Vagina (tissue), 2 donors: ENCODE measurements around the gene FAM78A.

Experiments
- POLR2A ChIP-seq, 2 donors: fragments of 450-650 bp; IDR thresholded peaks; one replicate each; pipeline ENCODE4 v1.6.1; 2017; ENCODE audit warnings: antibody characterized with exemption in 2 of 2, mild to moderate bottlenecking in 2 of 2, moderate library complexity in 2 of 2
- POLR2AphosphoS5 ChIP-seq, 2 donors: sonication (generic); formaldehyde crosslinking; IDR thresholded peaks; one replicate each; pipeline ENCODE4 v1.9.0; 2017; ENCODE audit warnings: antibody characterized with exemption in 2 of 2, mild to moderate bottlenecking in 2 of 2, low read depth in 1 of 2; ENCODE audit not compliant: insufficient read depth in 1 of 2
- TF ChIP-seq, protein P1 (sequence below), 3 experiments: fragments of 450-650 bp in 2 of 3; fragments of 200-600 bp in 1 of 3; sonication (generic) in 1 of 3; IDR thresholded peaks; one replicate each; pipeline ENCODE4 v1.5.1; 2017 to 2019; ENCODE audit warnings: antibody characterized with exemption in 3 of 3, mild to moderate bottlenecking in 2 of 3, moderate library complexity in 2 of 3

DNA sequence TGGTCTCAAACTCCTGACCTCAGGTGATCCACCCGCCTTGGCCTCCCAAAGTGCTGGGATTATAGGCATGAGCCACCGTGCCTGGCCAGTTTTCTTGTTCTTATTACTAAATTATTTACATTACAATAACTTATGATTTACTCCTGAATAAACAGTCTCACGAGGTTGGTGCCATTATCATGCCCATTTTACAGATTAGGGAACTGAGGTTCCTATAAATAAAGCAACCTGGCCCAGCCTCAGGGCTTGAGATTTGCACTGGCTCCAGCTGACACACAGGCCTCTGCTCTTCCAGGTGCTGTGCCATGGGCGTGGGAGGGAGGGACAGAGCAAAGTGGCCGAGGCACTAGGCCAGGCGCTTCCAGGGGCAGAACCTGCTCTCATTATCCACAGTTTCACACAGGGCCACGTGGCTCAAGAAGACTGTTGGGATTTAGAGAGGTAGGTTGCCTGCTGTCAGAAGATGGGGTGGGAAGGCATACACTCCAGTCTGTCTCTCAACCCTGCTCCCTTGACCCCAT lies 15.5 kb upstream of the FAM78A start:
- TF ChIP-seq, protein P1, sequence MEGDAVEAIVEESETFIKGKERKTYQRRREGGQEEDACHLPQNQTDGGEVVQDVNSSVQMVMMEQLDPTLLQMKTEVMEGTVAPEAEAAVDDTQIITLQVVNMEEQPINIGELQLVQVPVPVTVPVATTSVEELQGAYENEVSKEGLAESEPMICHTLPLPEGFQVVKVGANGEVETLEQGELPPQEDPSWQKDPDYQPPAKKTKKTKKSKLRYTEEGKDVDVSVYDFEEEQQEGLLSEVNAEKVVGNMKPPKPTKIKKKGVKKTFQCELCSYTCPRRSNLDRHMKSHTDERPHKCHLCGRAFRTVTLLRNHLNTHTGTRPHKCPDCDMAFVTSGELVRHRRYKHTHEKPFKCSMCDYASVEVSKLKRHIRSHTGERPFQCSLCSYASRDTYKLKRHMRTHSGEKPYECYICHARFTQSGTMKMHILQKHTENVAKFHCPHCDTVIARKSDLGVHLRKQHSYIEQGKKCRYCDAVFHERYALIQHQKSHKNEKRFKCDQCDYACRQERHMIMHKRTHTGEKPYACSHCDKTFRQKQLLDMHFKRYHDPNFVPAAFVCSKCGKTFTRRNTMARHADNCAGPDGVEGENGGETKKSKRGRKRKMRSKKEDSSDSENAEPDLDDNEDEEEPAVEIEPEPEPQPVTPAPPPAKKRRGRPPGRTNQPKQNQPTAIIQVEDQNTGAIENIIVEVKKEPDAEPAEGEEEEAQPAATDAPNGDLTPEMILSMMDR (IDR thresholded peaks at IDR 0.05), result no peak
- TF ChIP-seq POLR2A (IDR thresholded peaks at IDR 0.05), result no peak
- TF ChIP-seq POLR2AphosphoS5 (IDR thresholded peaks at IDR 0.05; ENCODE audit: insufficient read depth in 1 of 2, low read depth in 1 of 2), result no peak
